Measurements from ENCODE around the gene TIMM22.

The TIMM22 gene

GRCh38 chr17:1024076-1024475 lies 27.1 kb downstream of the TIMM22 start:
- DNase-seq: no peak

GRCh38 chr17:1025733-1026598 lies 29.0 kb downstream of the TIMM22 start:
- no peak for DNase-seq

GRCh38 chr17:1026599-1026975 lies 29.7 kb downstream of the TIMM22 start:
- no peak for DNase-seq

GRCh38 chr17:1027044-1027443 lies 30.1 kb downstream of the TIMM22 start:
- no peak for DNase-seq

GRCh38 chr17:1029196-1029921 lies 32.4 kb downstream of the TIMM22 start:
- DNase-seq: no peak

- no peak for DNase-seq
Measured at GRCh38 chr17:1029922-1030644, 33.2 kb downstream of the TIMM22 start.

GRCh38 chr17:1030684-1031532 lies 34.0 kb downstream of the TIMM22 start:
- no peak for DNase-seq

- no peak for DNase-seq
Measured at GRCh38 chr17:1031711-1032110, 34.8 kb downstream of the TIMM22 start.

- no peak for DNase-seq
Measured at GRCh38 chr17:1032391-1032790, 35.5 kb downstream of the TIMM22 start.

- DNase-seq: no peak
Measured at GRCh38 chr17:1033503-1033902, 36.6 kb downstream of the TIMM22 start.

- DNase-seq: no peak
Measured at GRCh38 chr17:1034652-1035210, 37.8 kb downstream of the TIMM22 start.

GRCh38 chr17:1035546-1036170 lies 38.7 kb downstream of the TIMM22 start:
- DNase-seq: no peak

- no peak for DNase-seq
Measured at GRCh38 chr17:1036171-1036844, 39.4 kb downstream of the TIMM22 start.

- DNase-seq: no peak
Measured at GRCh38 chr17:1036845-1037237, 39.9 kb downstream of the TIMM22 start.

GRCh38 chr17:1037238-1037879 lies 40.4 kb downstream of the TIMM22 start:
- no peak for DNase-seq

- DNase-seq: no peak
Measured at GRCh38 chr17:1038459-1039122, 41.7 kb downstream of the TIMM22 start.

- DNase-seq: no peak
Measured at GRCh38 chr17:1039123-1039507, 42.2 kb downstream of the TIMM22 start.

- no peak for DNase-seq
Measured at GRCh38 chr17:1039511-1040215, 42.7 kb downstream of the TIMM22 start.

- DNase-seq: no peak
Measured at GRCh38 chr17:1040216-1040600, 43.3 kb downstream of the TIMM22 start.

GRCh38 chr17:1041746-1042145 lies 44.8 kb downstream of the TIMM22 start:
- DNase-seq: no peak

All from activated CD4-positive, alpha-beta T cell treated with anti-CD3 and anti-CD28 coated beads, Interleukin-10, Interleukin-2, amounts not matched to agents 100 ng/mL and 50 ng/mL, durations not matched to agents 16 hours and 8 hours (primary cell).